Lung (tissue), 12 donors: ENCODE measurements around the gene KCNG2. TPM values are rescaled to one million over a fixed set of nuclear protein-coding genes. Genes with fewer than 3 reads are reported as not detected.

Experiments used
- ATAC-seq: fragments of 200-7000 bp; cut with Tn5 transposase; one replicate; pipeline ENCODE4 v1.9.1; 2020; ENCODE audit warnings: moderate number of reproducible peaks; ENCODE audit not compliant: insufficient read depth, low FRiP score
- DNase-seq, 3 donors: peaks; one replicate each; pipeline ENCODE4 v3.0.0-alpha.2; 2013 to 2017
- H3K27ac ChIP-seq, 2 donors: one replicate each; pipeline ENCODE4 v1.5.1; 2013; ENCODE audit warnings: mild to moderate bottlenecking in 2 of 2, moderate library complexity in 2 of 2, control low read depth in 1 of 2, inconsistent platforms in 1 of 2, low read depth in 1 of 2, low read length in 1 of 2
- H3K27me3 ChIP-seq, 3 donors: one replicate each; pipeline ENCODE4 v1.5.1; 2013; ENCODE audit warnings: low read length in 2 of 3; ENCODE audit not compliant: control insufficient read depth in 3 of 3, insufficient read depth in 3 of 3
- H3K36me3 ChIP-seq, 4 donors: one replicate each; pipeline ENCODE4 v1.5.1; 2013; ENCODE audit warnings: low read length in 4 of 4, mild to moderate bottlenecking in 1 of 4, moderate library complexity in 1 of 4; ENCODE audit not compliant: control insufficient read depth in 4 of 4, insufficient read depth in 4 of 4
- H3K4me1 ChIP-seq, 5 donors: one replicate each; pipeline ENCODE4 v1.5.1; 2013; ENCODE audit warnings: low read length in 5 of 5, mild to moderate bottlenecking in 2 of 5, moderate library complexity in 1 of 5; ENCODE audit not compliant: control insufficient read depth in 5 of 5, insufficient read depth in 5 of 5
- H3K4me3 ChIP-seq: one replicate; pipeline ENCODE4 v1.5.1; 2013; ENCODE audit warnings: mild to moderate bottlenecking, control low read depth, moderate library complexity
- H3K9ac ChIP-seq, 2 donors: one replicate each; pipeline ENCODE4 v1.5.1; 2013; ENCODE audit warnings: low read length in 2 of 2, control low read depth in 1 of 2; ENCODE audit not compliant: insufficient read depth in 1 of 2
- H3K9me3 ChIP-seq, 4 donors: one replicate each; pipeline ENCODE4 v1.5.1; 2013; ENCODE audit warnings: low read length in 3 of 4, mild to moderate bottlenecking in 1 of 4, moderate library complexity in 1 of 4; ENCODE audit not compliant: control insufficient read depth in 4 of 4, insufficient read depth in 3 of 4
- CTCF ChIP-seq: IDR thresholded peaks from 2 replicates; pipeline ENCODE4 v1.5.1; 2012; ENCODE audit warnings: mild to moderate bottlenecking; ENCODE audit errors: control extremely low read depth, extremely low read depth
- WGBS, 2 donors: extraction: QIAGEN DNeasy Blood & Tissue Kit; methylation state at CpG; one replicate each; pipeline ENCODE4 v1.1.7; 2013; 5-methylcytosine and 5-hydroxymethylcytosine counted together
- polyA plus RNA-seq, 2 donors: library from polyadenylated mRNA; stranded (reverse); fragments of 200-250 nt; gene quantifications; one replicate each; pipeline ENCODE4 v1.2.1, GENCODE V29; 2013
- total RNA-seq, 2 donors: library from RNA; depleted of rRNA in 1 of 2; stranded (reverse); fragments of >200 nt in 1 of 2; gene quantifications; one replicate each; pipeline ENCODE4 v1.2.1, GENCODE V29; 2014 to 2021
- donor health status: control.
- donor health status: control.
- donor health status: Bipolar disorder and iron deficiency.
- donor health status: healthy.
- donor health status: DM: yes; HTN: yes; CAD: no.

KCNG2 gene
- total and polyA plus RNA-seq, 4 donors, result 0.16 to 1.8 (median 1.2) TPM

- 85 to 89% methylated on average over 17 of the region's 17 CpGs for WGBS, 2 donors
- no peak for DNase-seq
- no peak overlapping the region for H3K27ac ChIP-seq
- TF ChIP-seq CTCF, result no peak
- ATAC-seq, result no peak
- no peak overlapping the region for H3K4me3 ChIP-seq
- H3K9ac ChIP-seq, result no peak overlapping the region
- no peaks in the 10 kb centered on the region for H3K36me3 ChIP-seq
- H3K27me3 ChIP-seq, result peaks cover 0 to 5% (median 0%) of the 10 kb centered on the region in 3 donors
- peaks cover 0 to 6% (median 2%) of the 10 kb centered on the region in 4 donors for H3K9me3 ChIP-seq
- no peaks in the 10 kb centered on the region for H3K4me1 ChIP-seq
Measured at GRCh38 chr18:79846936-79847557, 49.3 kb downstream of the KCNG2 start.

GRCh38 chr18:79847606-79848293 lies 50.0 kb downstream of the KCNG2 start:
- H3K27ac ChIP-seq, result no peak overlapping the region
- DNase-seq, result no peak
- H3K36me3 ChIP-seq, result no peaks in the 10 kb centered on the region
- H3K27me3 ChIP-seq, result peaks cover 0 to 5% (median 0%) of the 10 kb centered on the region in 3 donors
- no peak for TF ChIP-seq CTCF
- no peaks in the 10 kb centered on the region for H3K4me1 ChIP-seq
- H3K9ac ChIP-seq, result no peak overlapping the region
- WGBS, 2 donors, result 90 to 96% methylated on average over 14 to 15 of the region's 15 CpGs
- peaks cover 0 to 5% (median under 1%) of the 10 kb centered on the region in 4 donors for H3K9me3 ChIP-seq
- no peak for ATAC-seq
- no peak overlapping the region for H3K4me3 ChIP-seq

- Histone ChIP-seq H3K9me3 (peaks cover 0 to 5% (median 0%) of the 10 kb centered on the region in 4 donors), H3K4me3 (no peak overlapping the region), H3K4me1 (no peaks in the 10 kb centered on the region), H3K9ac (no peak overlapping the region), H3K36me3 (no peaks in the 10 kb centered on the region), H3K27ac (no peak overlapping the region), H3K27me3 (peaks cover 0 to 5% (median 0%) of the 10 kb centered on the region in 3 donors)
- ATAC-seq, result no peak
- DNase-seq, result no peak
- 93 to 99% methylated on average over 15 of the region's 15 CpGs for WGBS, 2 donors
- TF ChIP-seq CTCF, result no peak
Measured at GRCh38 chr18:79848294-79848578, 50.5 kb downstream of the KCNG2 start.
